Large intestine (tissue), 3 donors: Measurements from ENCODE around the gene CD33. TPM values are rescaled to one million over a fixed set of nuclear protein-coding genes. Genes with fewer than 3 reads are reported as not detected.

Experiments used
- DNase-seq, 2 donors: peaks; one replicate each; pipeline versions ENCODE4 v3.0.0 to v3.0.0-alpha.2; 2013
- H3K27ac ChIP-seq: one replicate; pipeline ENCODE4 v1.5.1; 2013; ENCODE audit warnings: low read length
- H3K27me3 ChIP-seq: 2 replicates; pipeline ENCODE4 v1.6.1; 2013; ENCODE audit warnings: low read length; ENCODE audit not compliant: control insufficient read depth, insufficient read depth
- H3K36me3 ChIP-seq: 2 replicates; pipeline ENCODE4 v1.6.1; 2013; ENCODE audit warnings: low read length; ENCODE audit not compliant: control insufficient read depth, insufficient read depth
- H3K4me1 ChIP-seq: one replicate; pipeline ENCODE4 v1.6.1; 2013; ENCODE audit warnings: low read length; ENCODE audit not compliant: control insufficient read depth, insufficient read depth
- H3K4me3 ChIP-seq: one replicate; pipeline ENCODE4 v1.5.1; 2013; ENCODE audit warnings: low read length
- H3K9me3 ChIP-seq: one replicate; pipeline ENCODE4 v1.6.1; 2013; ENCODE audit warnings: mild to moderate bottlenecking, low read depth, low read length, moderate library complexity; ENCODE audit not compliant: control insufficient read depth
- WGBS: methylation state at CpG from one replicate; pipeline ENCODE4 v1.1.5; 2013; ENCODE audit warnings: low lambda C conversion rate; ENCODE audit not compliant: insufficient coverage; 5-methylcytosine and 5-hydroxymethylcytosine counted together
- polyA plus RNA-seq: library from polyadenylated mRNA; unstranded; fragments of 120-200 nt; gene quantifications from one replicate; pipeline ENCODE4 v1.2.1, GENCODE V29; 2013

The CD33 gene
- polyA plus RNA-seq, 1 donor: 5.4 TPM

- Histone ChIP-seq H3K27me3 (peaks cover 4% of the 10 kb centered on the region), H3K4me1 (no peaks in the 10 kb centered on the region), H3K36me3 (no peaks in the 10 kb centered on the region), H3K27ac (no peak overlapping the region), H3K9me3 (no peaks in the 10 kb centered on the region), H3K4me3 (no peak overlapping the region)
- no CpG with 5 or more reads among the region's 2 CpGs for WGBS
- no peak for DNase-seq
Observed at GRCh38 chr19:51188227-51188559, 36.7 kb upstream of the CD33 start.

GRCh38 chr19:51192689-51193088, 32.2 kb upstream of the CD33 start:
- H3K27me3 ChIP-seq: no peaks in the 10 kb centered on the region
- H3K27ac ChIP-seq: no peak overlapping the region
- no peak for DNase-seq
- H3K4me3 ChIP-seq: no peak overlapping the region
- no CpG with 5 or more reads among the region's 9 CpGs for WGBS
- no peaks in the 10 kb centered on the region for H3K4me1 ChIP-seq
- no peaks in the 10 kb centered on the region for H3K36me3 ChIP-seq
- no peaks in the 10 kb centered on the region for H3K9me3 ChIP-seq

GRCh38 chr19:51194527-51195315, 30.2 kb upstream of the CD33 start:
- H3K9me3 ChIP-seq: no peaks in the 10 kb centered on the region
- WGBS: 80% methylated on average over 1 of the region's 21 CpGs

GRCh38 chr19:51195316-51195586, 29.6 kb upstream of the CD33 start:
- no peak overlapping the region for H3K27ac ChIP-seq
- no peaks in the 10 kb centered on the region for H3K4me1 ChIP-seq
- H3K4me3 ChIP-seq: no peak overlapping the region
- H3K36me3 ChIP-seq: no peaks in the 10 kb centered on the region
- no peak for DNase-seq
- H3K27me3 ChIP-seq: no peaks in the 10 kb centered on the region
- no CpG with 5 or more reads among the region's 9 CpGs for WGBS
- no peaks in the 10 kb centered on the region for H3K9me3 ChIP-seq

More at GRCh38 chr19:51194527-51195315, 30.2 kb upstream of the CD33 start:
- no peak for DNase-seq
- Histone ChIP-seq H3K27me3 (no peaks in the 10 kb centered on the region), H3K36me3 (no peaks in the 10 kb centered on the region), H3K4me1 (no peaks in the 10 kb centered on the region), H3K4me3 (no peak overlapping the region), H3K27ac (no peak overlapping the region)

- Histone ChIP-seq H3K4me3 (no peak overlapping the region), H3K4me1 (no peaks in the 10 kb centered on the region), H3K36me3 (no peaks in the 10 kb centered on the region), H3K27me3 (no peaks in the 10 kb centered on the region), H3K27ac (no peak overlapping the region), H3K9me3 (no peaks in the 10 kb centered on the region)
- no peak for DNase-seq
- WGBS: no CpG with 5 or more reads among the region's 10 CpGs
Observed at GRCh38 chr19:51195616-51196015, 29.3 kb upstream of the CD33 start.

GRCh38 chr19:51196181-51196580, 28.7 kb upstream of the CD33 start:
- H3K4me3 ChIP-seq: no peak overlapping the region
- 80% methylated on average over 1 of the region's 5 CpGs for WGBS
- no peak overlapping the region for H3K27ac ChIP-seq
- DNase-seq: no peak
- H3K4me1 ChIP-seq: no peaks in the 10 kb centered on the region
- no peaks in the 10 kb centered on the region for H3K27me3 ChIP-seq
- no peaks in the 10 kb centered on the region for H3K36me3 ChIP-seq
- no peaks in the 10 kb centered on the region for H3K9me3 ChIP-seq

GRCh38 chr19:51198641-51199040, 26.2 kb upstream of the CD33 start:
- H3K36me3 ChIP-seq: no peaks in the 10 kb centered on the region
- no peak overlapping the region for H3K4me3 ChIP-seq
- no peak overlapping the region for H3K27ac ChIP-seq
- no peak for DNase-seq
- WGBS: no CpG with 5 or more reads among the region's 9 CpGs
- no peaks in the 10 kb centered on the region for H3K9me3 ChIP-seq
- no peaks in the 10 kb centered on the region for H3K27me3 ChIP-seq
- no peaks in the 10 kb centered on the region for H3K4me1 ChIP-seq

GRCh38 chr19:51200071-51200666, 24.7 kb upstream of the CD33 start:
- no peaks in the 10 kb centered on the region for H3K27me3 ChIP-seq
- WGBS: 76% methylated on average over 2 of the region's 10 CpGs
- no peak for DNase-seq

GRCh38 chr19:51201712-51202111, 23.2 kb upstream of the CD33 start:
- H3K27me3 ChIP-seq: no peaks in the 10 kb centered on the region
- H3K27ac ChIP-seq: no peak overlapping the region
- WGBS: no CpG with 5 or more reads among the region's 5 CpGs
- no peak overlapping the region for H3K4me3 ChIP-seq
- H3K36me3 ChIP-seq: no peaks in the 10 kb centered on the region
- DNase-seq: no peak
- no peaks in the 10 kb centered on the region for H3K9me3 ChIP-seq
- no peaks in the 10 kb centered on the region for H3K4me1 ChIP-seq

More at GRCh38 chr19:51200071-51200666, 24.7 kb upstream of the CD33 start:
- Histone ChIP-seq H3K9me3 (no peaks in the 10 kb centered on the region), H3K4me1 (no peaks in the 10 kb centered on the region), H3K36me3 (no peaks in the 10 kb centered on the region), H3K27ac (no peak overlapping the region), H3K4me3 (no peak overlapping the region)

- Histone ChIP-seq H3K4me1 (no peaks in the 10 kb centered on the region), H3K27ac (no peak overlapping the region), H3K36me3 (no peaks in the 10 kb centered on the region), H3K9me3 (no peaks in the 10 kb centered on the region), H3K4me3 (no peak overlapping the region), H3K27me3 (no peaks in the 10 kb centered on the region)
- 88% methylated on average over 3 of the region's 3 CpGs for WGBS
- no peak for DNase-seq
Observed at GRCh38 chr19:51203916-51204315, 21.0 kb upstream of the CD33 start.

GRCh38 chr19:51204321-51204720, 20.6 kb upstream of the CD33 start:
- DNase-seq: no peak
- no peaks in the 10 kb centered on the region for H3K9me3 ChIP-seq
- 100% methylated on average over 1 of the region's 6 CpGs for WGBS
- no peaks in the 10 kb centered on the region for H3K27me3 ChIP-seq
- no peak overlapping the region for H3K27ac ChIP-seq
- H3K4me3 ChIP-seq: no peak overlapping the region
- H3K36me3 ChIP-seq: no peaks in the 10 kb centered on the region
- H3K4me1 ChIP-seq: no peaks in the 10 kb centered on the region
